IPS-18c (cell line): ENCODE results near the gene ANXA2R.
"Not testable (repeated sequence)": the region's sequence is repeated elsewhere in the genome, so short reads cannot be mapped to it uniquely, and the experiment has no call there.

Experiments
- H3K4me3 ChIP-seq: 2 replicates; pipeline ENCODE4 v1.7.0; 2013; ENCODE audit warnings: low read depth, mild to moderate bottlenecking, low read length, moderate library complexity; ENCODE audit not compliant: insufficient read depth
- H3K9me3 ChIP-seq: one replicate; pipeline ENCODE4 v1.6.1; 2013; ENCODE audit warnings: mild to moderate bottlenecking, low read length, moderate library complexity; ENCODE audit not compliant: control insufficient read depth, insufficient read depth

Gene ANXA2R

GRCh38 chr5:43040287-43041098 lies at the start of gene ANXA2R:
TSS of gene ANXA2R (minus strand) at chr5:43040319. CDS start at chr5:43040046, 273 bp downstream.
- H3K4me3 ChIP-seq = peak within 1 kb of the TSS; percentile 47
- H3K9me3 ChIP-seq = peaks cover 2% of the 10 kb centered on the region

- H3K9me3 ChIP-seq, H3K4me3 ChIP-seq: not testable (repeated sequence)
Measured at GRCh38 chr5:43086118-43086908, 46.2 kb upstream of the ANXA2R start.

GRCh38 chr5:43085453-43085852 lies 45.3 kb upstream of the ANXA2R start:
- H3K4me3 ChIP-seq = no peak overlapping the region
- no peaks in the 10 kb centered on the region for H3K9me3 ChIP-seq

- H3K9me3 ChIP-seq, H3K4me3 ChIP-seq: not testable (repeated sequence)
Measured at GRCh38 chr5:43084468-43084867, 44.3 kb upstream of the ANXA2R start.

GRCh38 chr5:43081345-43081744 lies 41.2 kb upstream of the ANXA2R start:
- not testable (repeated sequence) for H3K4me3 ChIP-seq

GRCh38 chr5:43078956-43079355 lies 38.8 kb upstream of the ANXA2R start:
- no peaks in the 10 kb centered on the region for H3K9me3 ChIP-seq
- H3K4me3 ChIP-seq = no peak overlapping the region

More at GRCh38 chr5:43081345-43081744, 41.2 kb upstream of the ANXA2R start:
- H3K9me3 ChIP-seq = not testable (repeated sequence)

GRCh38 chr5:43077446-43078191 lies 37.5 kb upstream of the ANXA2R start:
- H3K9me3 ChIP-seq, H3K4me3 ChIP-seq: not testable (repeated sequence)

- H3K4me3 ChIP-seq = no peak overlapping the region
Measured at GRCh38 chr5:43075319-43076293, 35.5 kb upstream of the ANXA2R start.

GRCh38 chr5:43074987-43075318 lies 34.8 kb upstream of the ANXA2R start:
- Histone ChIP-seq H3K9me3 (no peaks in the 10 kb centered on the region), H3K4me3 (no peak overlapping the region)

More at GRCh38 chr5:43075319-43076293, 35.5 kb upstream of the ANXA2R start:
- H3K9me3 ChIP-seq = no peaks in the 10 kb centered on the region

GRCh38 chr5:43073597-43074546 lies 33.8 kb upstream of the ANXA2R start:
- Histone ChIP-seq H3K9me3 (no peaks in the 10 kb centered on the region), H3K4me3 (no peak overlapping the region)

GRCh38 chr5:43069401-43069720 lies 29.2 kb upstream of the ANXA2R start:
- H3K9me3 ChIP-seq, H3K4me3 ChIP-seq: not testable (repeated sequence)

- Histone ChIP-seq H3K4me3 (peak overlapping the region; percentile 92; the same call in 1 of the 2 replicates), H3K9me3 (no peaks in the 10 kb centered on the region)
Measured at GRCh38 chr5:43068037-43068436, 27.9 kb upstream of the ANXA2R start.

GRCh38 chr5:43066799-43067741 lies 27.0 kb upstream of the ANXA2R start:
- Histone ChIP-seq H3K4me3 (peak overlapping the region; percentile 92), H3K9me3 (no peaks in the 10 kb centered on the region)

GRCh38 chr5:43065948-43066798 lies 26.1 kb upstream of the ANXA2R start:
- Histone ChIP-seq H3K9me3 (no peaks in the 10 kb centered on the region), H3K4me3 (peak overlapping the region; percentile 92)
